Hematopoietic multipotent progenitor cell (in vitro differentiated cells): Measurements from ENCODE around the gene CEMIP. TPM values are rescaled to one million over a fixed set of nuclear protein-coding genes. Genes with fewer than 3 reads are reported as not detected.
A peak's percentile ranks its signal among the peaks of the same experiment; 100 is the strongest.

ENCODE experiments used
- DNase-seq, 3 donors: peaks; one replicate each; pipeline ENCODE4 v3.0.0-alpha.2; 2011 to 2015; ENCODE audit warnings: low read depth in 2 of 3, low spot score in 2 of 3
- total RNA-seq: library from RNA; depleted of rRNA; stranded (reverse); fragments of >200 nt; gene quantifications from one replicate; pipeline ENCODE4 v1.2.3, GENCODE V29; 2012

The CEMIP gene
- total RNA-seq, 1 donor = under 0.01 TPM

- no peak for DNase-seq
Measured at GRCh38 chr15:80817901-80818300, 38.7 kb downstream of the CEMIP start.

GRCh38 chr15:80819001-80819400 lies 39.8 kb downstream of the CEMIP start:
- peak in 2 of 3 donors; percentile 17 to 61 for DNase-seq

GRCh38 chr15:80820092-80820491 lies 40.9 kb downstream of the CEMIP start:
- DNase-seq = no peak

GRCh38 chr15:80822256-80822655 lies 43.1 kb downstream of the CEMIP start:
- DNase-seq = no peak

GRCh38 chr15:80822676-80823075 lies 43.5 kb downstream of the CEMIP start:
- no peak for DNase-seq

- no peak for DNase-seq
Measured at GRCh38 chr15:80823120-80823519, 44.0 kb downstream of the CEMIP start.

GRCh38 chr15:80823995-80824394 lies 44.8 kb downstream of the CEMIP start:
- DNase-seq = peak in 1 of 3 donors; percentile 63

GRCh38 chr15:80825361-80826030 lies 46.3 kb downstream of the CEMIP start:
- DNase-seq = no peak

- no peak for DNase-seq
Measured at GRCh38 chr15:80828796-80829195, 49.6 kb downstream of the CEMIP start.

GRCh38 chr15:80830677-80831076 lies 51.5 kb downstream of the CEMIP start:
- no peak for DNase-seq

GRCh38 chr15:80831192-80831591 lies 52.0 kb downstream of the CEMIP start:
- no peak for DNase-seq

GRCh38 chr15:80831606-80832224 lies 52.5 kb downstream of the CEMIP start:
- DNase-seq = no peak

- DNase-seq = no peak
Measured at GRCh38 chr15:80832686-80833085, 53.5 kb downstream of the CEMIP start.

- no peak for DNase-seq
Measured at GRCh38 chr15:80834402-80834801, 55.2 kb downstream of the CEMIP start.

- DNase-seq = no peak
Measured at GRCh38 chr15:80834906-80835305, 55.7 kb downstream of the CEMIP start.

- no peak for DNase-seq
Measured at GRCh38 chr15:80835336-80835735, 56.2 kb downstream of the CEMIP start.

GRCh38 chr15:80836223-80836622 lies 57.1 kb downstream of the CEMIP start:
- no peak for DNase-seq

GRCh38 chr15:80837006-80837405 lies 57.8 kb downstream of the CEMIP start:
- no peak for DNase-seq

GRCh38 chr15:80838012-80838411 lies 58.8 kb downstream of the CEMIP start:
- DNase-seq = no peak

- no peak for DNase-seq
Measured at GRCh38 chr15:80838666-80839065, 59.5 kb downstream of the CEMIP start.

- DNase-seq = no peak
Measured at GRCh38 chr15:80839764-80840130, 60.6 kb downstream of the CEMIP start.
